Measurements from ENCODE around the gene C10orf88.

C10orf88 gene

GRCh38 chr10:122968698-122969097, 14.7 kb upstream of the C10orf88 start:
- no peak for TF ChIP-seq CTCF (conservative IDR thresholded peaks at IDR 0.05; ENCODE audit: low read depth, low read length)
- no peak for DNase-seq (ENCODE audit: low read depth)
- H3K4me3 ChIP-seq (ENCODE audit: low read depth, low read length), result no peak overlapping the region

- DNase-seq (ENCODE audit: low read depth), result no peak
- TF ChIP-seq CTCF (conservative IDR thresholded peaks at IDR 0.05; ENCODE audit: low read depth, low read length), result no peak
- H3K4me3 ChIP-seq (ENCODE audit: low read depth, low read length), result no peak overlapping the region
Measured at GRCh38 chr10:122966879-122967278, 12.9 kb upstream of the C10orf88 start.

GRCh38 chr10:122962405-122962804, 8.4 kb upstream of the C10orf88 start:
- TF ChIP-seq CTCF (conservative IDR thresholded peaks at IDR 0.05; ENCODE audit: low read depth, low read length), result no peak
- DNase-seq (ENCODE audit: low read depth), result no peak
- H3K4me3 ChIP-seq (ENCODE audit: low read depth, low read length), result no peak overlapping the region

- no peak for DNase-seq (ENCODE audit: low read depth)
- H3K4me3 ChIP-seq (ENCODE audit: low read depth, low read length), result no peak overlapping the region
- no peak for TF ChIP-seq CTCF (conservative IDR thresholded peaks at IDR 0.05; ENCODE audit: low read depth, low read length)
Measured at GRCh38 chr10:122957474-122957873, 3.4 kb upstream of the C10orf88 start.

GRCh38 chr10:122955892-122956291, 1.9 kb upstream of the C10orf88 start:
- DNase-seq (ENCODE audit: low read depth), result no peak
- TF ChIP-seq CTCF (conservative IDR thresholded peaks at IDR 0.05; ENCODE audit: low read depth, low read length), result no peak
- no peak overlapping the region for H3K4me3 ChIP-seq (ENCODE audit: low read depth, low read length)

- TF ChIP-seq CTCF (conservative IDR thresholded peaks at IDR 0.05; ENCODE audit: low read depth, low read length), result no peak
- no peak for DNase-seq (ENCODE audit: low read depth)
- peak overlapping the region; percentile 93 for H3K4me3 ChIP-seq (ENCODE audit: low read depth, low read length)
Measured at GRCh38 chr10:122954731-122955050, 664 bp upstream of the C10orf88 start.

- H3K4me3 ChIP-seq (ENCODE audit: low read depth, low read length), result no peak overlapping the region
- no peak for TF ChIP-seq CTCF (conservative IDR thresholded peaks at IDR 0.05; ENCODE audit: low read depth, low read length)
- DNase-seq (ENCODE audit: low read depth), result no peak
Measured at GRCh38 chr10:122949296-122949695, 4.7 kb downstream of the C10orf88 start.

Data from choroid plexus epithelial cell (primary cell).